ENCODE data around the gene FAM227A.

DNA sequence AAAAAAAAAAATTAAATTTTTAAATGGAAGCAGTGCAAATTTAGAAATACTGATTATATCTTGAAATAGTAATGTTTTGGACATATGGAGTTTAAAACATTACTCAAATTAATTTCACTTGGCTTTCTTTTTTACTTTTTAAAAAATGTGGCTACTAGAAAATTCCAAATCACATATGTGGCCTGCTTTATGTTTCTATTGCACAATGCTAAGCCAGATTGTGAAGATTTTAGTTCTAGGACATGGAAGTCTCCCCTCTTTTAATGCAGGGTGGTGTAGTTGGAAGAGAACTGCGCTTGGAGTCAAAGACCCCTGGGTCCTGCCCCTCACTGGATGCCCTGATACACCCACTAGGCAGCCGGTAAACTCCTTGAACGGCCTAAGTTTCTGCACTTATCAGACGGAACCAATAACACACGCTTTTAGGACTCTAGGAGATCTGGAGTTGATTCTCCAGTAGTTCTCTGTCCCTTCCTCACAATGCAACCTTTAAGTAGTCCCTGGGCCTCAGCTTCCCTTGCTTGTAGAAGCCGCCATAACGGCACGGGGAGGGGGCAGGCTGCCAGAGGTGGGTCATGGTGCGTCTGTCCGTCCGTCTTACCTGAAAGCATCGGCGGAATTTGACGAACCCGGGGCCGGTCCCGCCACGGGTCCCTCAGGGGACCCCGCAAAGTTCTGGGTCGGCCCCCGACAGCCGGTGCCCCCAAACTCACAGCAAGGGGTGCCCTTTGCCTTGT, 505 bp downstream of the FAM227A start:
- TF ChIP-seq SMC3 (IDR thresholded peaks at IDR 0.05; ENCODE audit: low read depth, low read length) (no peak), FOS (IDR thresholded peaks at IDR 0.05; ENCODE audit: low read depth, low read length) (no peak), MAZ (IDR thresholded peaks at IDR 0.05; ENCODE audit: borderline replicate concordance, low read depth, low read length) (no peak), RCOR1 (IDR thresholded peaks at IDR 0.05; ENCODE audit: insufficient replicate concordance, low read length) (no peak), ELK1 (IDR thresholded peaks at IDR 0.05; ENCODE audit: borderline replicate concordance, low read depth, low read length) (no peak), POLR2A (IDR thresholded peaks at IDR 0.05; ENCODE audit: low read depth, low read length) (no peak), RFX5 (IDR thresholded peaks at IDR 0.05; ENCODE audit: low read depth, low read length) (no peak), MXI1 (IDR thresholded peaks at IDR 0.05; ENCODE audit: borderline replicate concordance, low read depth, low read length) (no peak), CEBPB (IDR thresholded peaks at IDR 0.05; ENCODE audit: low read depth, low read length) (peak; percentile 83), NFE2L2 (IDR thresholded peaks at IDR 0.05; ENCODE audit: low read depth, low read length) (no peak), MAFK (IDR thresholded peaks at IDR 0.05; ENCODE audit: low read depth, low read length) (no peak)
- TF ChIP-seq, protein P1, sequence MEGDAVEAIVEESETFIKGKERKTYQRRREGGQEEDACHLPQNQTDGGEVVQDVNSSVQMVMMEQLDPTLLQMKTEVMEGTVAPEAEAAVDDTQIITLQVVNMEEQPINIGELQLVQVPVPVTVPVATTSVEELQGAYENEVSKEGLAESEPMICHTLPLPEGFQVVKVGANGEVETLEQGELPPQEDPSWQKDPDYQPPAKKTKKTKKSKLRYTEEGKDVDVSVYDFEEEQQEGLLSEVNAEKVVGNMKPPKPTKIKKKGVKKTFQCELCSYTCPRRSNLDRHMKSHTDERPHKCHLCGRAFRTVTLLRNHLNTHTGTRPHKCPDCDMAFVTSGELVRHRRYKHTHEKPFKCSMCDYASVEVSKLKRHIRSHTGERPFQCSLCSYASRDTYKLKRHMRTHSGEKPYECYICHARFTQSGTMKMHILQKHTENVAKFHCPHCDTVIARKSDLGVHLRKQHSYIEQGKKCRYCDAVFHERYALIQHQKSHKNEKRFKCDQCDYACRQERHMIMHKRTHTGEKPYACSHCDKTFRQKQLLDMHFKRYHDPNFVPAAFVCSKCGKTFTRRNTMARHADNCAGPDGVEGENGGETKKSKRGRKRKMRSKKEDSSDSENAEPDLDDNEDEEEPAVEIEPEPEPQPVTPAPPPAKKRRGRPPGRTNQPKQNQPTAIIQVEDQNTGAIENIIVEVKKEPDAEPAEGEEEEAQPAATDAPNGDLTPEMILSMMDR (conservative IDR thresholded peaks at IDR 0.05; ENCODE audit: low read depth, low read length): no peak

Measured in IMR-90 (cell line).